ENCODE measurements around the gene OSBPL2. TPM values are rescaled to one million over a fixed set of nuclear protein-coding genes. Genes with fewer than 3 reads are reported as not detected.

The OSBPL2 gene
- total RNA-seq, 2 donors from 2014 or later = 46.7 to 50.3 TPM

- H3K9ac ChIP-seq (ENCODE audit: extremely low read depth, low read length, poor library complexity, severe bottlenecking) = no peak overlapping the region
- Mint-ChIP-seq H3K9me3 (no peaks in the 10 kb centered on the region), H3K27ac (no peak overlapping the region), H3K36me3 (ENCODE audit: low read depth) (no peaks in the 10 kb centered on the region), H3K4me1 (peaks cover 3% of the 10 kb centered on the region), H3K27me3 (ENCODE audit: insufficient read depth) (peaks cover 53% of the 10 kb centered on the region), H3K4me3 (no peak overlapping the region)
- peaks cover 4% of the 10 kb centered on the region for H3K4me1 ChIP-seq (ENCODE audit: control insufficient read depth, insufficient read depth, low read length)
- TF ChIP-seq CTCF (conservative IDR thresholded peaks at IDR 0.05) = no peak
- WGBS, 2 experiments (ENCODE audit: insufficient coverage in 1 of 2, insufficient read length in 1 of 2) = 83 to 89% methylated on average over 19 to 26 of the region's 26 CpGs
- H3K4me3 ChIP-seq (ENCODE audit: low read length) = no peak overlapping the region
- H3K27me3 ChIP-seq (ENCODE audit: control insufficient read depth, insufficient read depth, low read length, poor library complexity, severe bottlenecking) = peaks cover 65% of the 10 kb centered on the region
- DNase-seq = no peak
- H3K9me3 ChIP-seq (ENCODE audit: control insufficient read depth, low read length) = no peaks in the 10 kb centered on the region
- H3K36me3 ChIP-seq (ENCODE audit: control insufficient read depth, insufficient read depth, low read length) = no peaks in the 10 kb centered on the region
- H3K27ac ChIP-seq (ENCODE audit: low read depth, low read length) = no peak overlapping the region
These were observed 21.4 kb upstream of the OSBPL2 start for GRCh38 chr20:62216636-62217566.

GRCh38 chr20:62217913-62218773 is 20.2 kb upstream of the OSBPL2 start:
- Histone ChIP-seq H3K9me3 (ENCODE audit: control insufficient read depth, low read length) (no peaks in the 10 kb centered on the region), H3K4me1 (ENCODE audit: control insufficient read depth, insufficient read depth, low read length) (peaks cover 4% of the 10 kb centered on the region), H3K27ac (ENCODE audit: low read depth, low read length) (no peak overlapping the region), H3K27me3 (ENCODE audit: control insufficient read depth, insufficient read depth, low read length, poor library complexity, severe bottlenecking) (peaks cover 78% of the 10 kb centered on the region), H3K4me3 (ENCODE audit: low read length) (no peak overlapping the region), H3K36me3 (ENCODE audit: control insufficient read depth, insufficient read depth, low read length) (no peaks in the 10 kb centered on the region), H3K9ac (ENCODE audit: extremely low read depth, low read length, poor library complexity, severe bottlenecking) (no peak overlapping the region)
- no peak for DNase-seq
- Mint-ChIP-seq H3K9me3 (no peaks in the 10 kb centered on the region), H3K4me1 (peaks cover 3% of the 10 kb centered on the region), H3K36me3 (ENCODE audit: low read depth) (no peaks in the 10 kb centered on the region), H3K27me3 (ENCODE audit: insufficient read depth) (peaks cover 65% of the 10 kb centered on the region), H3K4me3 (no peak overlapping the region), H3K27ac (no peak overlapping the region)
- no peak for TF ChIP-seq CTCF (conservative IDR thresholded peaks at IDR 0.05)
- WGBS, 2 experiments (ENCODE audit: insufficient coverage in 1 of 2, insufficient read length in 1 of 2) = 50 to 77% methylated on average over 19 to 38 of the region's 38 CpGs

- Mint-ChIP-seq H3K36me3 (ENCODE audit: low read depth) (no peaks in the 10 kb centered on the region), H3K27ac (no peak overlapping the region), H3K4me3 (peak overlapping the region; percentile 37), H3K9me3 (no peaks in the 10 kb centered on the region), H3K4me1 (peaks cover 3% of the 10 kb centered on the region), H3K27me3 (ENCODE audit: insufficient read depth) (peaks cover 70% of the 10 kb centered on the region)
- WGBS, 2 experiments (ENCODE audit: insufficient coverage in 1 of 2, insufficient read length in 1 of 2) = 3% methylated on average over 10 to 84 of the region's 84 CpGs
- Histone ChIP-seq H3K27ac (ENCODE audit: low read depth, low read length) (no peak overlapping the region), H3K4me1 (ENCODE audit: control insufficient read depth, insufficient read depth, low read length) (peaks cover 4% of the 10 kb centered on the region), H3K9ac (ENCODE audit: extremely low read depth, low read length, poor library complexity, severe bottlenecking) (no peak overlapping the region), H3K9me3 (ENCODE audit: control insufficient read depth, low read length) (no peaks in the 10 kb centered on the region), H3K4me3 (ENCODE audit: low read length) (no peak overlapping the region), H3K27me3 (ENCODE audit: control insufficient read depth, insufficient read depth, low read length, poor library complexity, severe bottlenecking) (peaks cover 86% of the 10 kb centered on the region), H3K36me3 (ENCODE audit: control insufficient read depth, insufficient read depth, low read length) (no peaks in the 10 kb centered on the region)
- no peak for TF ChIP-seq CTCF (conservative IDR thresholded peaks at IDR 0.05)
- peak; percentile 69 for DNase-seq
These were observed 19.0 kb upstream of the OSBPL2 start for GRCh38 chr20:62219101-62219991.
